Fibroblast of skin of back (primary cell): Measurements from ENCODE around the gene APP.
A peak's percentile ranks its signal among the peaks of the same experiment; 100 is the strongest.
"Not testable (repeated sequence)": the region's sequence is repeated elsewhere in the genome, so short reads cannot be mapped to it uniquely, and the experiment has no call there.

Experiments used
- DNase-seq: peaks from one replicate; pipeline ENCODE4 v3.0.0-alpha.2; 2013

APP gene

DNA sequence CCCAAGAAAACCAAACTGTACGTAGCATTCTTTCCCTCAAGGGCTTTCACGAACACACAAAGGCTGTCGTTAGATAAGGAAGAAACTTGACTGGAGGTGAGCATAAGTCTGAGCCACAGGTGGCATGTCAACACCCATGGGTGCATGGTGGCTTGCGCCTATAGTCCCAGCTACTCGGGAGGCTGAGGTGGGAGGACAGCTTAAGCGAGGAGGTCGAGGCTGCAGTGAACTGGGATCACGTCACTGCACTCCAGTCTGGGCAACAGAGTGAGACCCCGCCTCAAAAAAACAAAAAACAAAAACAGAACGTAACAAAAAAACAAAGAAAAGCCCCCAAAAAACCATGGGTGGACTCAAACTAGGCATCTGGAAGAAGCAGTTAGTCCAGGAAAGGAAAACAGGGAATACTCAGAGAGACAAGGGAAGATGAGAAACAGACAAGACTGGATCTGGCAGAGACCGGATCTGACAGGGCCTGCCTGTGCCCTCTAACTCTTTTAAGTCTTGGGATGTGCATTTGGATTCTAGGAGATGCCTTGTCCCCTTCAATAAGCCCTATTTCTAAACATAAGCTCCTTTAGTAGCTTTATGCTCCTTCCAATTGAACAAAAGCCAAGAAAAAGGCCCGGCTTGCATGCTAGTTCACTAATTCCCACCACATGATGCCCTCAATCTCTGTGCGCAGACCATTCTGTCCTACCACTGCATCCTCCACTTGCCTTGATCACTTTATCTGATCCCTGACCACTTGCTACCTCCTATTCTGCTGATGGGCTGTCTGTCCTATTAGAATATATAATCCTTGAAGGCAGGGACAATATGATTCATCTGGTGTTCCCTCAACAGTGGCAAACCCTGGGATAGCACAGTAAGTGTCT, 73.8 kb downstream of the APP start:
- no peak for DNase-seq

DNA sequence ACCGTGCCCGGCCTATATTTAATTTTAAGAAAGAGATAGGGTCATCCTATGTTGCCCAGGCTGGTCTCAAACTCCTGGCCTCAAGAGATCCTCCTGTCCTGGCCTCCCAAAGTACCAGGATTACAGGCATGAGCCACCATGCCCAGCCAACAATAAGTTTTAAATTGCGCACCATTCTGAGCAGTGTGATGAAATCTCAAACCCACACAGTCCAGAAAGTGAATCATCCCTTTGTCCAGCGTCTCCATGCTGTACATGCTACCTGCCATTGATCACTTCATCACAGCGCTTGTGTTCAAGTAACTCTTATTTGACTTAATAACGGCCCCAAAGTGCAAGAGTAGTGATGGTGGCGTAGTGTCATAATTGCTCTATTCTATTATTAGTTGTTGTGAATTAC, 75.4 kb downstream of the APP start:
- DNase-seq = no peak

DNA sequence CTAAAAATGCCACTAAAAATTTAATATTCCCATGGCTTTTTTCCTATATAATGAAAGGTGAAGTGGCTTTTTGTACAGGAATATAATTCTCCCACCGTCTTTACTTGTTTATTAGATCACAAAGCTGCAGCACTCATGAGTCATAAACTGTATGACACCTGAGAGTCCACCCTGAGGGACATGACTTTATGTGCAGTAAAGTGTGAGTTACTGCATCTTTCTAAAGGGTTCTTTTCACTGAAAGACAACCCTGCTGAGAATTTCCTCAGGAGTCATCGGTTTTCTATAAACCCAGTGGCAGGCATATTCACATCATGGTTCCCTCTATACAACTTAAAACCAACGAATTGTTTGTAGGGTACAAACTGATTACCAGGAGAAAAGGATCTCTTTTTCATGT, 77.4 kb downstream of the APP start:
- peak; percentile 61 for DNase-seq

DNA sequence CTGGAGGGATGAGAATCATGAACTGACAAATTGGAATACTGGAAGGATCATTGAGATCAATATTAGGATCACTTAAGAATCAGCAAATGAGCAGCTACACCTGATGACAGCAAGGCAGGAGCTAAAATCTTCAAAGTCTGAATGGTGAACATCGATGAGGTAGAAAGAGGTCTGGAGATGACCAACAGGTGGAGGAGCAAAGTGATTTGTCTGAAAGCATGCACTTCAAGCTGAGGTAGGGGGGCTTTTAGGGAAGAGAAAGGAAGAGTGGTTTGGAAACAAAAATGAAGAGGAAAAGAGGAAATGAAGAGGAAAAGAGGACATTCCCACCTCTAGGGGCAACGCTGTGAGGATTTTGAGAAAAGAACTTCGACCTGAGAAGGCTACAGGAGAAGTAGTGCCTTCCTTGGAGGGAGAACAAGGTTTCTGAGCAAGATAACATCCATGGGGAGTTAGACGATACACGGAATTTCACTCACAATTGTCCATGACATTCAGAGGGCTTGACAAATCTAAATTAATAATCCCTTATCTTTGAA, 79.0 kb downstream of the APP start:
- no peak for DNase-seq

DNA sequence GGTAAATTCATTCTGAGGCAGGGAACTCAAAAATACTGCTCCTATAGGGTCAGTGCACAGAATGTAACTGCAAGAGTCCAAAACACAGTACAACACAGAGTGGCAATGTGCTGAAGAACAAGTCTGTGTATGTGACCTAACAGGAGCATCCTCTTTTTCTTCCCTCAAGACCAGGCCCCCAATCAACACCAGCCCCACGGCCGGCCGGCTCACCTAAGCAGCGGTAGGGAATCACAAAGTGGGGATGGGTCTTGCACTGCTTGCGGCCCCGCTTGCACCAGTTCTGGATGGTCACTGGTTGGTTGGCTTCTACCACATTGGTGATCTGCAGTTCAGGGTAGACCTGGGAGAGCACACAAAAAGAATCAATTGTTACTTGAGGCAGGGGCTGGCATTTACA, 80.8 kb downstream of the APP start:
- DNase-seq = no peak

DNA sequence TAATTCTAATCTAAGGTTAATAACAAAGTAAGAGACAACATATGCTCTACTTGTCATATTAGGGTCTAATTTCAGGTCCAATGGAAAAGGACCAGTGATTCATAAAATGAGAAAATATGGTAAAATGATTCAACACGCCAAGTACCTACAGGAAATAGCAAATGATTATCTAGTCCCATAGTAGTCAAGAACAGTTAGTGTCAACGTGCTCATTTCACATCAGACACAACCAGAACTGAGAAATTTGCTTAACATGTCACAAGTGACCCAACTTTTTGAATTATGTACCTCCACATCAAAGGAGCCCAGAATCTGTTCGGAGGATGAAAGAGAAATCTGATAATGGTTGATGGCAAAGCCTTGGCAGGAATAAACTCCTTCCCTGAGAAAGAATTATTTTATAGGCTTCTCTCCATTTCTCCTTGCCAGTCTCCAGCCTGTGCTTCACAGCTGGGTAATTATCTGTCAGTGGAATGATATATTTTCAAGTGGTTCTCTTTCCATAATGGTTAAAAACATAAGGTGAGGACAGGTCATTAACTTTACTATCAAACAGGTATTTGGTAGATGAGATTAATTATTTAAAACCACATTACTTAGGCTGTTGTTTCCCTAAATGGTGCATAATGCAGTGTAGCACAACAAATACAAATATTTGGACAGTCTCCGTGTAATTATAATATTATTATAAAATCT, 83.2 kb downstream of the APP start:
- DNase-seq = no peak

DNA sequence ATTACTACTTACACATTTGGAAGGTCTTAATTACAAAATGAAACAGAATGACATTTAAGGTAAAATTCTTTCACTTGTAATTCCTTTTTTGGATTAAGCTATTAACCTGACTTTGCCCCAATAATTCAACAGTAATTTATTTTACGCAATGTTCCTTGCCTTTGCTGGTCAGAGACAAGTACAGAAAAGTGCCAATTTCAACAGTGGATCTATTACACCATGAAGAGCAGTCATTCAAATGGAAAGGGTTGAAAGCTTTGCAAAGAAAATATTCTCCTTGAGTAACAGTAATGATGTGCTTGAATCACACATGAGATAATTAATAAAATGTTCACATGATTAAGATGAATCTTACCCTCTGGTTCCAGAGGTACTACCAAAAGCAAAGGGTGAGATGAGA, 84.7 kb downstream of the APP start:
- no peak for DNase-seq

DNA sequence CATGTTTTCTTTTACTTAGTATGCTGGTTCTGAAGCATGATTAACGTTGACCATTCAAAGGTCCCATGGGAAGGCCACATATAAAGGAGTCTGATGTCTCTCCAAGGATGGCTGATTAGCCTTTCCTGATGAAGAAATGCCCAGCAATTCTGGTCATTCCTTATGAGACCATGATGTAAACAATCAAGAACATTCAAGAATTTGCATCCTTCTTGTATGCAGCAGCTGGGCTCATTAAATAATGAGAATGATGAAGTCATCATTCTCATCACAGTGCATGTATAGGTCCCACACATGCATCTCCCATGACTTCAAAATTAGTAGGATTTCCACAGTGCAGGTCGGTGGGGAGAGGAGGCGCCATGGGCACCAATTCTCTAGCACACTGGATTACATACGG, 85.4 kb downstream of the APP start:
- no peak for DNase-seq

DNA sequence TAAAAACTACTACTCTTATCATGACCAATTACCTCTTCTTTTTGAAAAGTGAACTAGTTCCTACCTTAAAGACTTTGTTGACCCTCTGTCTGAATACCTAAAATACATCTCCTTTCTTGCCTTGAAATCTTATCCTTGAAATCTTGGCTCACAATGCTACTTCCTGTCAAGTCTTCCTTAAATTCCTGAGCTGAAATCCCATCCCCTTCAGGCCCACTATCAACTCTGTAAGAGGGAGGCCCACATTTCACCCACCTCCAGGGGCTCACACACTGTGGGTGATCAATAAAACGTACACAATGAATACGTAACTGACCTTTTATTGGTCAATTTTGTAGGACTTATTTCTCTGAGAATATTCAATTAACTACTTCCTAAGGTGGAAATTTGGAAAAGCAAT, 88.0 kb downstream of the APP start:
- DNase-seq = no peak

DNA sequence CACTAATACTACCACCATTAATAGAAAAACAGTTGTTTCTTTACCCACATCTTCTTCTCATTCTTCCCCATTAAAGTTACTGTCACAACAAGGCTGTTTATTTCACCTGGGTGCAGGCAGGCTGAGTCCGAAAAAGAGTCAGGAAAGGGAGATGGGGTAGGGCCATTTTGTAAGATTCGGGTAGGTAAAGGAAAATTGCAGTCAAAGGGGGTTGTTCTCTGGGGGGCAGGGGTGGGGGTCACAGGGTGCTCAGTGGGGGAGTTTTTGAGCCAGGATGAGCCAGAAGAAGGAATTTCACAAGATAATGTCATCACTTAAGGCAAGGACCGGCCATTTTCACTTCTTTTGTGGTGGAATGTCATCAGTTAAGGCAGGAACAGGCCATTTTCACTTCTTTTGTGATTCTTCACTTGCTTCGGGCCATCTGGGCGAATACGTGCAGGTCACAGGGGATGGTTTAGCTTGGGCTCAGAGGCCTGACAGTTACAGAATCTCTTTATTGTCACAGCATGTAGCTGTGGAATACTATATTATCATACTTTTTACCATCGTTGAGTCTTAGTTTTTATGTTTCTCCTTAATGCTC, 89.3 kb downstream of the APP start:
- DNase-seq = not testable (repeated sequence)

DNA sequence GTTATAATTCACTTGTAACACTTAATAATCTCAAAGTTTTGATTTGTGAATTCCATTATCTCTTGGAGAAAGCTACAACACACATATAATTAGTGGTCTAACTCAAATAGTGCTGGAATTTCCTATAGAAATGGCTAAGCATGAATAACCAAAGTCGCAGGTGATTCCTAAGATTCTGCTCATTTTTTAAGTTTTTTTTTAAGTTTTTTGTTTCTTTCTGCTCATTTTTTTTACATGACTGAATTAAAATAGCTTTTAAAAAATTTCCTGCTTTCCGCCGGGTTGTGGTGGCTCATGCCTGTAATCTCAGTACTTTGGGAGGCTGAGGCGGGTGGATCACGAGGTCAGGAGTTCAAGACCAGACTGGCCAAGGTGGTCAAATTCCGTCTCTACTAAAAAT, 90.4 kb downstream of the APP start:
- peak; percentile 46 for DNase-seq

DNA sequence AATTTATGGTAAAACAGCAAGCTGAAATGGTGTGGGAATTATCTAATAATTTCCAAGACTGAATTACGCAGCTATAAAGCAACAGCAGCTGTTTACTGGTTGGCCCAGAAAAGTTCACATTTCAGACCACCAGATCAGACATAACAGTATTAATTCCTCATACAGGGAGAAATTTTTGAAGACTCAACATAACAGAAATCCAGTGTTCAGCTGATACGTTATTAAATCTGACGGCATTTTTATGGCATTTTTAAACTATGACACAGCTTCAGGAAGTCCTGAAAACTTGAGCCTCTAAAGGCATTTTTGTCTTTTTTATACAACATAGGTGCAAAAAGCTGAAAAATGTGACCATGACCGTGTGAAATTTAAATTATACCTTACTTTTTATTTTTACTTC, 91.2 kb downstream of the APP start:
- peak; percentile 71 for DNase-seq

DNA sequence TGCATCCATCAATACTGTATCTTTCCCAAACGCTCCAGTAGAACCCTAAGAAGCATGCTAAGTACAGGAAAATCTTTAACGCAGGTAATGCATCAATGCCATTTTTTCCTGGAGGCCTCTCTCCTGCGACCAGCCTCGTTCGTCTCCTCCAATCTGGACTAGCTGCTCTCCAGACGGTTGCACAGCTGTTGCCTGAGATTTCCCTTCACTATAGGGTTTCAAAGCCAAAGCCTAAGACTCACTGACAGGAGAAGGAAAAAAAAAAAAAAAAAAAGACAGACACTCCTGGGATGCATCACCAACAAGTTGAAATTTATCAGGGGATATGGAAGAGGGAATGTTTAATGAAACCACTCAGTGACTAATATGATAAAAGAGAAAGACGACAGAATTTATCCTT, 93.0 kb downstream of the APP start:
- DNase-seq = no peak

DNA sequence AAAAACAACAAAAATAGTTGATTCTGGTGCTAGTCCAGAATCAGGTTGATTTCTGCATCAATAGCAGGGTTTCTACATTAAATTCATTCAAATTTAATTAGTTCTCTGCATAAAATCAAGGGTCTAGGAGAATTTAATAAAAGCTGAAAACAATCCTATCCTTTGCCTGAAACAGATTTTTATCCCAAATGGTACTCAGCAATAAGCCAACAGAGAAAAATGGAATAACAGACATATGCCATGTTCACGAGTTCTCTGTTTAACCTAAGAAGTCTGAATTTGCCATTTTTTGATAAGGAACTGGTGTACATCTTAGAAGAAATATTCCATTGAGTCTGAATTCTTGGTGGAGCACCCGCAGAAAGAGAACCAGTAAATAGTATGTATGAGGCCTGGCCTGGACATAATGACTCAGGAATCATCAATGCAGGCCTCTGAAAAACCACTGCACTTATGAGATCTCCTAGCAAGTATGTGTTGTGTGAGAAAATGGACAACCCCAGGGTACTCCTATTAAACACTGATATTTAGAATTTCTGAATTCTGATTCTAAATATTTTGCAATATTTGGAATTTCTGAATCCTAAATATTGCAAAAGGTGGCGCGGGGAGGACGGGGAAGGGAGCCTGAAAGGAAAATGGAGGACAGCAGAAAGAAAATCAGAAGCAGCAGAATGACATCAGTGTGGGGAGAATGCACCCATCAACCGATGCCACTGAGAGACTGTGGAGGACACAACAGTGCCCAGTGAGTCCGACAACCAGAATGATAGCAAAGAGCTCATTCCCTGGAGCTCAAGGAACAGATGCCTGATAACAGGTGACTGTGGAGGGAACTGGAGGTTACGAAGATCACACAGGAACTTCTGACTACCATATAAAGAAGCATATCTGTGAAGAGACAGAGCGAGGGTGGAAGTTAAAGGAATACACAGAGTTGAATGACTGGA, 97.6 kb downstream of the APP start:
- DNase-seq = peak; percentile 80

DNA sequence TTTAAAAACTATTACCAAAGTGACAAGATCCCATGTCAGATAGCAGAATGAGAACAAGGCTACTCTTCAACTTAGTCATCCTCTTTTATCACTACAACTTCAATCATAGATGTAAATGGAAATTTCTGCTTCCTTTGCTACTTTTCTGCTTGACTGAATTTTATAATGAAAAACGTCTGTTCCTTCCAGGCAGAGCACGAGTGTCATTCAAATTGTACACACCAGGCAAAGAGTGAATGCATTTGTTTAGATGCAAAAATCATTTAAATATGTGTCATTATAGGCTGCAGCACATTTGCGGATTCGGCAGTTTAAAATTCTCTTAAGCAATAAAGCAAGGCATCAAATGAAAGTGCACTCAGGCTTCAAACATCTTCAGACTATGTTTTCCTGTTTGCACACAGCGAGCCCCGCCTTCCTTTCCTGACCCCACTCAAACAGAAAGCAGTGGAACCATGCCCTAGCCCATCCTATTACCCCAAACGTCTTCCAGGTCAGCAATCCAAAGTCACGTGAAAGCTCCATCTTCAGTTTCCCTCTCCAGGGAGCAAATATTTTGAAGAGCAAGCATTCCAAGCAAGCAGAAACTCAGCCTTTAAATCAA, 99.6 kb downstream of the APP start:
- DNase-seq = peak; percentile 72

DNA sequence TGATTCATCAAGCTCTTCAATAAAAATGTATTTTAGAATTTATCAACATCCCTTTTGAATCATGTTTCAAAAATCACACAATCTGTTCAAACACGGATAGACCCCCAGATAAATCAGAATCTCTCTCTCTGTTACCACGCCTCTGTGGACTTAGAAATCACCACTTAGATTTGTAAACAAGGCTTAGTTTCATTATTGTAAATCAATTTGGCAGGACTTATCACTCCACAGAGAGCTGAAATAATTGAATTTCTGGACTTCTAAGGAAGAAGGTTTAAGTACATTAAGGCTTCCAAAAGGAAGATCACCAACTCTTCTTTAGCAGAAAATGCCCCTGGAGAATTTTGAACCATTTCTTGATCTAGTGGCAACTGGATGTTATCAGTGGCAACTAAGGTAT, 100.4 kb downstream of the APP start:
- DNase-seq = no peak

DNA sequence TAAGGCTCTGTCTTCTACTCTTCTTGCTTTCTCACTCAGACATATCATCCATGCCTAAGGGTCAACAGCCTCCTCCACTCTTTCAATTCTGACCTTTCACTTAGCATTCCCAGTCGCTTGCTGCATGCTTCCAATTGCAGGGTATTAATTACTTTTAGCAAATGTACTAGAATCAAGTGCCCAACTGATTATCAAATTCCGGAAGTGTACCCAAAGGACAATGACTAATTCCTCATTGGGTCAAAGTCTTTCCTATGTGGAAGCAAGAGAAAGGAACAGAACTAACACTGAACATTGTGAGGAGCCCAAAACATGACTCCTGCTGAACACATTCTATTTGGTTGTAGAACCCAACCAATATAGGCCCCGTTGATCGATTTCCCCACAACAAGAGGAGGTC, 101.8 kb downstream of the APP start:
- DNase-seq = no peak

DNA sequence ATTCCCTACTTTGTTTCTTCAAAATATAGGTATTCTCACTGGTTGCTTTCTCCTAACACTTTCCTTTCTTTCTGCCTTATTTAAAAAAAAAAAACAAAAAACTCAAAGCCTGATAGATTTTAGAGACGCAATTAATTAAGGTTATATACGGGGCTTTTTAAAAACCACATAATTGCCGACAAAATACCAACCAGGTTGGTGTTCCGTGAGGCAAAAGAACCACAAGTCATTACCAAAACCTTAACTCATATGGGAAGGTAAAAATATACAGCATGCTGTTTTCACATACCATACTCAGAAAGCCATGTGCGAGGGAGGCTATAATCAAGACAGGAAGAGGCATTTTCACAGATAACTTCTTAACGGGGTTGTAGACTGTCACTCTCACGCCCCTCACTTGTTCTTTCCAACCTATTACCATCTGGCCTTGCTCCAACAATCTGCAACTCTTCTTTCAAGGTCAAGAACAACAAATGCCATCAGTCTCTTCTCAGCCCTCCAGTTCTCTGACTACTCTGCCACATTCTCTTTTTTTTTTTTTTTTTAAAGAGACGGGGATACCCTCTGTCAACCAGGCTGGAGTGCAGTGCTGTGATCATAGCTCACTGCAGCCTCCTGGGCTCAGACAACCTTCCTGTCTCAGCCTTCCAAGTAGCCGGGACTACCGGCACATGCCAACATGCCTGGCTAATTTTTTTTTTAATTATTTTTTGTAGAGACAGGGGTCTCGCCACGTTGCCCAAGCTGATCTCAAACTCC, 102.6 kb downstream of the APP start:
- DNase-seq = no peak

DNA sequence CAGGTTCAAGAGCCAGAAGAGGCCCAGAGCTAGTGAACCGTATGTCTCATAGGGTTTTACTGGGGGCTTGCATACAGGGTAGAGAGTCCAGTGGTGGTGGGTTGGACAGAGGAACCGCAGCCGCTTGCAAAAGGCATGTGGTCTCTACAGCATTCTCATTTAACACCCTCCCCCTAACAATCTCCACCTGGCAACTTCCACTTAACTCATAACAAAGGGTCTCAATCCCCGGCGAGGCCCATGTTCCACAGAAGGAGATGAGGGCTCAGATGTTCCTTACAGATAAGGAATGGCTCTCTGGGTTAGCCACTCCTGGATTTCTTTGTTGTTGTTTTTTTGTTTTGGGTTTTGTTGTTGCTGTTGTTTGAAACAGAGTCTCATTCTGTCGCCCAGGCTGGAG, 106.1 kb downstream of the APP start:
- no peak for DNase-seq

DNA sequence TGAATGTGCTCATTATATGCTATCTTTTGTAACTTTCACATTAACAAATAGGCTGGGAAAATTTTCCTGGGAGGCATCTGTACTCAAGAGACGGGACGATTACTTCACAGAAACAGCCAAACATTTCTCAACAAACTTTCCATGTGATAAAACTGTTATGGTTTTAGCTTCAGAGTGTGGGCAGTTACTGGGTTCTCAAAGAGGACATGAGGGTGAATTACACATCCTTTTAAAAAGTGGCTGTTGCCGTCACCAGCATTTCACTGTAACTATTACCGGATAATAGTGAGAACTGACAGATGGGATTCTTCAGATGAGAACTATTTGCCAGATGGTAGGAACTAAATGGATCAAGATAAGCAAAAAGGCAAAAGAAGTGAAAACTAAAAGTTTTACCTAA, 109.1 kb downstream of the APP start:
- DNase-seq = no peak
